Kidney glomerular epithelial cell (primary cell): ENCODE measurements around the gene DLEU7.

ENCODE experiments used
- DNase-seq: peaks from one replicate; lab custom pipeline; 2025; lab: John Stamatoyannopoulos, UW

Gene DLEU7

DNA sequence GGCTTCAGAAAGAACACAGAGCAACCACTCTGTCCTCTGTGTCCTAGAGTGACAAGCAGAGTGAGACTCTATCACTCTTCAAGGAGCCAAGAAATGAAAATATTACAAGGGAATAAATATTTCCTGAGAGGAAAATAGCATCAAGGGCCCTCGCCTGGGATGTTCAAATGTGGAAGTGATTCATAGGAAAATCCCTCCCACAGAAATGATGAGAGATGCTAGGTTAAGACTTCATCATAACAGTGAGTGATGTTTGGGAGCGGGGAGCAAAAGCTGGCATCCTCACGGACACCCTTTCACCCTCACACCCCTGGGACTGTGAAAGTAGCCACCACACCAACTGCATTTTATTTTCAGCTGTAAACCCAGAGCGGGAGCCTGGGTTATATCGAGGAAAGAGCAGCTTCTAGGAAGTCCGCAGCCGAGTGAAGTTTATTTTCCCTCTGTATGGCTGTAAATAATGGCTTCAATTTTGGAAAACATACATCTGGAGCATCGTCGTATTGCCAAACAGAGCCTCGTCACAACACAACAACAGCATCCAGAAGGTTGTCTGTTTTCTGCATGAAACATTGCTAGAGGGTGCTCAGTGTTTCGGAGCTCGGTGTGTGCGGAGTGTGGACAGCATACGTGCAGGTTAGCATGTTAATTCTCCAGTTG is 54.8 kb downstream of the DLEU7 start:
- DNase-seq, result no peak

DNA sequence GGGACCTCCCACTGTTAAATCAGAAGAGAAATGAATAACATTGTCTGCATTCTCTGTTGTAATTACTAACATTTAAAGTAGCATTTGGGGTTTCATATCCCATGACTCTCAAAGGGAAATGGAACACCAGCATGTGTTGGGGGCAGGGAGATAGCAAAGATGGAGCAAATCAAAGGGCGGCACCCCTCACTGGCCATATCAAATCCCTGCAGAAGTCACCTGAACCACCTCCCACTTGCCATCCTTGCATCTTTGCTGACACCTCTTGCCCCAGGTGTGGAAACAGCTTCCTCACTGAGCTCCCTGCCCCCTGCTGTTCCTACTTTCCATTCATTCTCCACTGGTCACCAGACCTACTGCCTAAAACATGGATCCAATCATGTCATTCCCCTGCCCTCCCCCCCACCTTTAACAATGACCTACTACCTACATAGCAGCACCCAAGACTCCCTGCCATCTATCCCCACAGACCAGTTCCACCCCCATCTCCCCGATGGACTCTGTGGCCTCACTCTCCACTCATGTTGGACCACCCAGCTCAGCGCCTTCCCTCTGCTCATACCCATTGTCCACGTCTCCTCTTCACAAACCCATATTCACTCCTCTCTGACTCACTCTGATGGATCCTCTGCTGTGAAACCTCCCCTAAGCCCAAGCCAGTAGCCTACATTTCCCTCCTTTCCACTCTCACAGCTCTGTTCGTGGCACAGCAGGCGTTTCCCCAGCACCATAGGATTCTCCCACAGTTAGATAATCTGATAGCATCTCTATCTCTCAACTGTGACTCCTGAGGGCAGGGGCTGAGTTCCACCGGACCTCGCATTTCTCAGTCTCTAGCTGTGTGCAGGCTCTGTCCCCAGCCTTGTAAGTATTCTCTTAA is 55.9 kb downstream of the DLEU7 start:
- no peak for DNase-seq

DNA sequence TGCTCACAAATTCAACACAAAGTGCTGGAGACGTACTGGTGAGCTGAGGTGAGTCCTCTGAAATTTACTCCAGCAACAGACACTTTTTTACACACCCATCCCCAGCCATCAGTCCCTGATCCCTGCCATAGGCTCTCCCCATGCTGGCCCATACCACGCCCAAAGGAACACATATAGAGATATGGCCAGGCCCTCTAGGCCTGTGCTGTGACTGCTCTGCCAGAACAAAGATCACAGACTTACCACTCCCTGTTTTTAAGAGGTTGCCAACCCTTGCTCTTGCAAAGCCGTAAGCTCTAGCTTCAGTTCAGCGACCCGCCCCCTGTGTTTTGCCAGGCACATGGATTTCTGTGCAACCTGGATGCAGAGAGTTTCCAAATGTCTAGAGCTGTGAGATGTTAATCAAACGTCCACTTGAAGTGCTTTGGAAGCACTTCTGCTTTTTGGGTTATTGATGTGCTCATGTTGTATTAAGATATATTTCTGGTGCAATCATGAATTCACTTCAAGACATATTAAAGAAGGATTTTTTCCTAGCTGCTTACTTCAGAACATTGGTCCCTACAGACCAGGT is 59.7 kb downstream of the DLEU7 start:
- DNase-seq, result no peak

DNA sequence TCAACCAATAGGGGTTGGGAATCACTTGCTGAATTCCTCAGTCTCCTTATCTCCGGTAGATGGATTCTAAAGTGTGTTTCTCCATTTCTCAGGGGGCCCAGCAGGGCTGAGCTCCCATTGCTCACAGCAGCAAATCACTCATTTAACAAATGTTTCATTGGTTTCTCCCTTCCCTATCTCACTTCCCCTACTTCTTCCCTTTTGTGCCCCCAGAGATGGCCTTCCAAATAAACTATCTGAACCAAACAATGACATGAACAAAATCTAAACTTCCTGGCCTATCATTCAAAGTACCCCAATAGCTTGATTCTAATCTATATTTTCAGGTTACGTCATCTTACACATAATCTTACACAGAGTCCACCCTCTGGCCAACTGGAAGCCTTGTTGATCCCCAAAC is 60.4 kb downstream of the DLEU7 start:
- no peak for DNase-seq

DNA sequence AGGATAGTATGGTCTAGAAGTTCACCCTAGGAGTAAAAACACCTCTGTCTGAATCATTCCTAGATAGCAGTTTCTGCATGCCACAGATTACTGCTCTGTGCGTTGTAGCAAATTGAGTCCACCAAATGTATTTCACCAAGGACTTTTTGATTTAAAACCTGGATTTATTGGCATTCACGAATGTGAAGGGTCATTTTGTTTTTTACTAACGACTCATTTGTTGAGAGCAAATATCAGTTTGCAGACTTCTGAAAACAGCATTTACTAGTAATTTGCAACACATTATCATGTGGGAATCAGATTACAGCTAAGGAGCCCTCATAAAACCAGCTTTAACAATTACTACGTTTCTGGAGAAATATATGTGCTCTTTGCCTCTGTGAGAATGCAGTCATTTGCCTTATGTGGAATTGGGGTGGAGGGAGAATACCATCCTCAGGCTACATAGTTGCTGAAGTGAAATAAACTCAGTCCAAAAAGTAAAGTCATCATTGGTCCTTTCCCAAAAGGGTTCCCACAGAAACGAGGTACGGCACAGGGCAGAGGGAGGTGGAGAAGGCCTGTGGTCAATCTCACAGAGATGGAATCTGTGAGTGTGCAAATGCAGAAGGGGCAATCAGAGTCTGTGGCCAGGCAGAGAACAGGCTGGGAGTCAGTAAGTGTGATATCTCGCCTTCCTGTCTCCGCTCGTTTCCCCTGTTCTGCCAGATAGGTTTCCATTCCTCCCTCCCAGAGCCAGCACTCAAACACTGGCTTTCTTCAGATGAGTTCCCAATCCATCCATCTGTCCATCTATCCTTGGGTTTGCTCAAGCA is 63.1 kb downstream of the DLEU7 start:
- no peak for DNase-seq

DNA sequence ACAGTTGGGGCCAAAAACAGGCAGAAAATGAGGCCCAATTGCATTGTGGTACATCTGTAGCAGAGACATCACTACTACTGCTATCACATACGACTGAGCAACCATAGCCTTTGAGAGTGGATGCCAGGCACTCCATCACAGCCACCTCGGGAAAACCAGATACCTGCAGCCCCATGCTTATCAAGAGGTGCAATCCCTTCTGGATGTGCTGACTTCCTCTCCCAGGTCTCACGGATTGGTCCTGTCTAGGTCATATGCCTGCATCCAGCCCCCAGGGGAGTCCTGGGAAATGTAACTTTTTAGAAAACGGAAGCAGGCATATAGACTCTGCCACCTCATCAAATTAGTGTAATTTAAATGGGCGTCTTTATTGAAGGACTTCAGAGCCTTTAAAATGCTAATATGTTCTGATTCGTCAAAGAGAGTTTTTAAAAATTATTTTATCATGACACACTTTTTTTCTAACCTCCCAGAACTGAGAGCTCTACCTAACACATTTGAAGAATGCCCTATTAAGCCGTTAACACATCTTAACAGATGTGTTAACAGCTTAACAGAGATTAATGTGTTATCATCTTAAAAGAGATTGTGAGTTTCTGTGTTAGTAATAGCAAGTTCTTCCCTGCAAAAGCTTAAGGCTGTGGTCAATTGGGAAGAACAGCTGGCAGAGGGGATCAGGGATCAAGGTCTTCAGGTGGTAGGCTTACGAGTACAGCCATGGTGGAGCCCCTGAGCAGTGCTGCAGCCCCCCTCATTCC is 63.9 kb downstream of the DLEU7 start:
- DNase-seq, result no peak
